IPS-20b (cell line): ENCODE measurements around the gene NNMT.

Experiments
- H3K27ac ChIP-seq: one replicate; pipeline ENCODE4 v1.5.1; 2013; ENCODE audit warnings: low read length
- H3K27me3 ChIP-seq: 2 replicates; pipeline ENCODE4 v1.6.1; 2013; ENCODE audit warnings: mild to moderate bottlenecking, low read length, inconsistent platforms; ENCODE audit not compliant: insufficient read depth
- H3K36me3 ChIP-seq: 2 replicates; pipeline ENCODE4 v1.6.1; 2013; ENCODE audit warnings: low read depth, mild to moderate bottlenecking, inconsistent platforms, low read length, moderate library complexity; ENCODE audit not compliant: insufficient read depth
- H3K4me1 ChIP-seq: 2 replicates; pipeline ENCODE4 v1.6.1; 2013; ENCODE audit warnings: mild to moderate bottlenecking, control low read depth, inconsistent platforms, low read length, moderate library complexity; ENCODE audit not compliant: insufficient read depth
- H3K4me3 ChIP-seq: 2 replicates; pipeline ENCODE4 v1.5.1; 2013; ENCODE audit warnings: mild to moderate bottlenecking, low read length, inconsistent platforms
- H3K9ac ChIP-seq: 2 replicates; pipeline ENCODE4 v1.6.1; 2013; ENCODE audit warnings: low read depth, mild to moderate bottlenecking, inconsistent platforms, low read length, moderate library complexity
- H3K9me3 ChIP-seq: 2 replicates; pipeline ENCODE4 v1.6.1; 2013; ENCODE audit warnings: mild to moderate bottlenecking, low read depth, low read length, inconsistent platforms; ENCODE audit not compliant: insufficient read depth

The NNMT gene

GRCh38 chr11:114278342-114279065 lies 17.7 kb upstream of the NNMT start:
- H3K4me3 ChIP-seq, result no peak overlapping the region
- no peak overlapping the region for H3K27ac ChIP-seq
- H3K36me3 ChIP-seq, result no peaks in the 10 kb centered on the region
- H3K27me3 ChIP-seq, result 0 out of 2 replicates have a peak, but pooled peaks cover 2% of the 10 kb centered on the region
- H3K4me1 ChIP-seq, result 0 out of 2 replicates have a peak, but pooled peaks cover 4% of the 10 kb centered on the region
- no peak overlapping the region for H3K9ac ChIP-seq
- H3K9me3 ChIP-seq, result no peaks in the 10 kb centered on the region

GRCh38 chr11:114279792-114280546 lies 16.2 kb upstream of the NNMT start:
- H3K36me3 ChIP-seq, result no peaks in the 10 kb centered on the region
- H3K27ac ChIP-seq, result no peak overlapping the region
- 0 out of 2 replicates have a peak, but pooled peaks cover 4% of the 10 kb centered on the region for H3K4me1 ChIP-seq
- H3K4me3 ChIP-seq, result no peak overlapping the region
- no peak overlapping the region for H3K9ac ChIP-seq
- no peaks in the 10 kb centered on the region for H3K9me3 ChIP-seq
- 0 out of 2 replicates have a peak, but pooled peaks cover 2% of the 10 kb centered on the region for H3K27me3 ChIP-seq

GRCh38 chr11:114280696-114281095 lies 15.5 kb upstream of the NNMT start:
- Histone ChIP-seq H3K27ac (no peak overlapping the region), H3K9me3 (no peaks in the 10 kb centered on the region), H3K36me3 (no peaks in the 10 kb centered on the region), H3K27me3 (no peaks in the 10 kb centered on the region), H3K9ac (no peak overlapping the region), H3K4me3 (no peak overlapping the region), H3K4me1 (peaks cover 10% of the 10 kb centered on the region; the same call in 1 of the 2 replicates)

- H3K27ac ChIP-seq, result no peak overlapping the region
- H3K4me3 ChIP-seq, result no peak overlapping the region
- no peaks in the 10 kb centered on the region for H3K36me3 ChIP-seq
- no peaks in the 10 kb centered on the region for H3K27me3 ChIP-seq
- H3K4me1 ChIP-seq, result peaks cover 12% of the 10 kb centered on the region; the same call in 1 of the 2 replicates
- no peaks in the 10 kb centered on the region for H3K9me3 ChIP-seq
- H3K9ac ChIP-seq, result no peak overlapping the region
Observed at GRCh38 chr11:114281388-114281956, 14.7 kb upstream of the NNMT start.

GRCh38 chr11:114282488-114282887 lies 13.7 kb upstream of the NNMT start:
- Histone ChIP-seq H3K4me1 (peaks cover 12% of the 10 kb centered on the region; the same call in 1 of the 2 replicates), H3K4me3 (no peak overlapping the region), H3K9ac (no peak overlapping the region), H3K9me3 (no peaks in the 10 kb centered on the region), H3K27me3 (no peaks in the 10 kb centered on the region), H3K27ac (no peak overlapping the region), H3K36me3 (no peaks in the 10 kb centered on the region)

- H3K9ac ChIP-seq, result no peak overlapping the region
- peaks cover 12% of the 10 kb centered on the region; the same call in 1 of the 2 replicates for H3K4me1 ChIP-seq
- H3K27ac ChIP-seq, result no peak overlapping the region
- no peaks in the 10 kb centered on the region for H3K9me3 ChIP-seq
- no peaks in the 10 kb centered on the region for H3K27me3 ChIP-seq
- H3K36me3 ChIP-seq, result no peaks in the 10 kb centered on the region
- H3K4me3 ChIP-seq, result no peak overlapping the region
Observed at GRCh38 chr11:114283422-114283821, 12.8 kb upstream of the NNMT start.

- H3K27ac ChIP-seq, result no peak overlapping the region
- H3K4me1 ChIP-seq, result peaks cover 12% of the 10 kb centered on the region; the same call in 1 of the 2 replicates
- no peak overlapping the region for H3K4me3 ChIP-seq
- no peaks in the 10 kb centered on the region for H3K36me3 ChIP-seq
- H3K9me3 ChIP-seq, result no peaks in the 10 kb centered on the region
- H3K9ac ChIP-seq, result no peak overlapping the region
- no peaks in the 10 kb centered on the region for H3K27me3 ChIP-seq
Observed at GRCh38 chr11:114284021-114284420, 12.2 kb upstream of the NNMT start.

- no peak overlapping the region for H3K27ac ChIP-seq
- H3K27me3 ChIP-seq, result no peaks in the 10 kb centered on the region
- no peak overlapping the region for H3K9ac ChIP-seq
- H3K9me3 ChIP-seq, result no peaks in the 10 kb centered on the region
- peaks cover 12% of the 10 kb centered on the region for H3K4me1 ChIP-seq
- H3K4me3 ChIP-seq, result no peak overlapping the region
- H3K36me3 ChIP-seq, result no peaks in the 10 kb centered on the region
Observed at GRCh38 chr11:114284914-114285313, 11.3 kb upstream of the NNMT start.

- no peak overlapping the region for H3K4me3 ChIP-seq
- H3K36me3 ChIP-seq, result no peaks in the 10 kb centered on the region
- H3K9me3 ChIP-seq, result no peaks in the 10 kb centered on the region
- H3K27ac ChIP-seq, result no peak overlapping the region
- H3K27me3 ChIP-seq, result no peaks in the 10 kb centered on the region
- H3K4me1 ChIP-seq, result peaks cover 12% of the 10 kb centered on the region
- H3K9ac ChIP-seq, result no peak overlapping the region
Observed at GRCh38 chr11:114285599-114285998, 10.6 kb upstream of the NNMT start.

- H3K4me1 ChIP-seq, result peaks cover 8% of the 10 kb centered on the region
- H3K9me3 ChIP-seq, result no peaks in the 10 kb centered on the region
- no peak overlapping the region for H3K27ac ChIP-seq
- H3K36me3 ChIP-seq, result no peaks in the 10 kb centered on the region
- no peak overlapping the region for H3K9ac ChIP-seq
- no peak overlapping the region for H3K4me3 ChIP-seq
- H3K27me3 ChIP-seq, result no peaks in the 10 kb centered on the region
Observed at GRCh38 chr11:114286229-114286628, 10.0 kb upstream of the NNMT start.

- no peaks in the 10 kb centered on the region for H3K36me3 ChIP-seq
- peaks cover 8% of the 10 kb centered on the region for H3K4me1 ChIP-seq
- no peaks in the 10 kb centered on the region for H3K27me3 ChIP-seq
- H3K9me3 ChIP-seq, result no peaks in the 10 kb centered on the region
- H3K27ac ChIP-seq, result no peak overlapping the region
- no peak overlapping the region for H3K4me3 ChIP-seq
- H3K9ac ChIP-seq, result no peak overlapping the region
Observed at GRCh38 chr11:114287154-114287553, 9.0 kb upstream of the NNMT start.
